Activated CD4-positive, alpha-beta T cell treated with anti-CD3 and anti-CD28 coated beads, Interleukin-2, amount 50 U/mL, for 4 hours (primary cell): Measurements from ENCODE around the gene OR5K4.
"Not testable (repeated sequence)": the region's sequence is repeated elsewhere in the genome, so short reads cannot be mapped to it uniquely, and the experiment has no call there.

ENCODE experiments used
- DNase-seq, 2 experiments: peaks; one replicate each; pipeline ENCODE4 v3.0.0-alpha.2; 2020

OR5K4 gene

DNA sequence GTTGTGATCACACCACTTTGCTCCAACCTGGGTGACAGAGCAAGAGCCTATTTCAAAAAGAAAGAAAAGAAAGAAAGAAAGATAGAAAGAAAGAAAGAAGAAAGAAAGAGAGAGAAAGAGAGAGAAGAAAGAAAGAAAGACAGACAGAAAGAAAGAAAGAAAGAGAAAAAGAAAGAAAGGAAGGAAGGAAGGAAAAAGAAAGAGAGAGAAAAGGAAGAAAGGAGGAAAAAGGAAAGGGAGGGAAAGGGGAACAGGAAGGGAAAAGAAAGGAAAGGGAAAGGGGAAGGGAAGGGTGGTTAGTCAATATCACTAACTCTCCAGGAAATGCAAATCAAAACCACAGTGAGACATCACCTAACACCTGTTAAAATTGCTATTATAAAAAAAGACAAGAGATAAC lies 18.2 kb downstream of the OR5K4 start:
- no peak for DNase-seq

DNA sequence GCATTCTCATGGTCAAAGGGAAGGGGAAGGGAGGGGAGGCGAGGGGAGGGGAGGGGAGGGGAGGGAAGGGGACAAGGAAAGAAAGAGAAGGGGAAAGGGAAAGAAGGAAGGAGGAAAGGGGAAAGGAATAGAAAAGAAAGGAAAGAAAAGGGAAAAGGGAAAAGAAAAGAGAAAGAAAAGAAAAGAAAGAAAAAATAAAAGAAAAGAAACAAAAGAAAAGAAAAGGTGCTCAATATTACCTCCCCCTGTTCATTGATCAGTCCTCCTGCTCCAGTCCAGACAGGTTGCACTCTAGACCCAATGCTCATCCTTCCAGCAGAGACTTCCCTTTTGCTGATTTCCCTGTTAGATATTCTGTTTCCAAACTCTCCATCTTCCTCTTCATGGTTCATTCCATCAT lies 18.8 kb downstream of the OR5K4 start:
- DNase-seq = no peak

DNA sequence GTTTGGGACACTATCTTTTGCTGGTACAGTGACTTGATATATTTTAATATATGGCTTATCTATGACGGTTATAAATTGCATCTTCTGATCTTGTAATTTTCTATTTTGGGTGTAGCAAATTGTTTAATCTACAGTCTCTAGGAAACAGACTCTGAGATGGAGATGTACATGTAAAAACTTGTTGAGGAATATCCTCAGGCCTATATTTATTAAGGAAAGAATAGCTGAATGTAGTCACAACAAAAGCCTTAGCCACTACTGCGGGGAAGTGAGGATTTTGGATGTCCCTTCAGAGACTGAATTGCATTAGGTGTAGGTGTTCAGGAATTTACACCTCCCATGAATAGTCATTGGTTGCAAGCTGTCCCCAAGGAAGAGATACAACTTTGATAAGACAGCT lies 23.0 kb downstream of the OR5K4 start:
- DNase-seq = no peak

DNA sequence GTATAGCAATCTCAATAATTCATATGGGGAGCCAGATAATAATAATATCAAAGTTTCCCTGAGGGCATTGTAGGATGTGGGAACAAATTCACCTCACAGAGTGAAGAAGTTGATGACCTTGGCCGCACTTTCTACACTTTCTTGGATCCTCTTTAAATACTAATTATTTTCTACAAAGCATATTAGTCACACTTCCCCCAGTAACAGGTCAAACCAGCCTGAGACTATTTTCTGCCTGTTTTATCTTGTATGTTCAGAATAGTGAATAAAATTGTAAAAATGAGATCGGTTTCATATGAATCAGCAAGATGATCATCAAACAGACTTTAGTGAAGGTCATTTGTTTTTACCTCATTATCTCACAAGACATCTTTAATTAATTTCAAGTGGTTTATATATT lies 34.5 kb downstream of the OR5K4 start:
- DNase-seq = no peak

- no peak for DNase-seq
Observed at GRCh38 chr3:98390366-98390765, 36.7 kb downstream of the OR5K4 start, which contains the start of gene OR5K3. Gene OR5K3 (plus strand): TSS chr3:98390666. CDS start chr3:98390666, 0 bp downstream.

DNA sequence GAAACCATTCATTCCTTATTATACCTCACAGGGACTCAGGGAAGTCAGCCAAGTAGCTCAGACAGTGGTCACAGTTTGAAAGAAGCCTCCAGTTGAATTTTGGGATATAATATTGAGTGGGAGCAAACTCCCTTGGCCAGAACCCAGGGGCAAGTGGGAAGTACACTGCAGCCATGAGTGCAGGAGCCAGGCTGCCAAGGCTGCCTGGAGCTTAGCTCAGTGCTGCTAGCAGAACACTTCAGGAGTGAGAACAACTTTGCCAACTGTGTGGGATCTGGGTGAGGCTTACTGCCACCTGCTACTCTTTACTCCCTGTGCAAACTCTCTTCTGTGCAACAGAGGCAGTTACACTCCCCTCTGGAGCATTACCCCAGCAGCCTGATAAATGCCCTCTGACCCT lies 41.4 kb downstream of the OR5K4 start:
- DNase-seq = no peak

DNA sequence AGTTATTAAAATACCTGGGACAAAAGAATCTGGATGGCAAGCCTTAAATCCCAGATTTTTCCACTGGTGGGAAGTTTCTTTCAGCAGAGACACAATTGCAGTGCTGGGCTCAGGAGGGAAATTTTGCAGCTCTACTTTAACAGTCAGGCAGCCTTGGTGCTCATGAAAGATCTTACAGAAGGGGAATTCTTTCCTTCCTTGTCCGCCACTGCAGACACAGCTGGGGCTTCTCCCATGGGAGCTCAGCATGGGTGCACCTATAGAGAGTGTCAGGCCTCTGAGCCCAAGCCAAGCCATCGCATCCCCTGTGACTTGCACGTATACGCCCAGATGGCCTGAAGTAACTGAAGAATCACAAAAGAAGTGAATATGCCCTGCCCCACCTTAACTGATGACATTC lies 42.8 kb downstream of the OR5K4 start:
- DNase-seq = not testable (repeated sequence)

DNA sequence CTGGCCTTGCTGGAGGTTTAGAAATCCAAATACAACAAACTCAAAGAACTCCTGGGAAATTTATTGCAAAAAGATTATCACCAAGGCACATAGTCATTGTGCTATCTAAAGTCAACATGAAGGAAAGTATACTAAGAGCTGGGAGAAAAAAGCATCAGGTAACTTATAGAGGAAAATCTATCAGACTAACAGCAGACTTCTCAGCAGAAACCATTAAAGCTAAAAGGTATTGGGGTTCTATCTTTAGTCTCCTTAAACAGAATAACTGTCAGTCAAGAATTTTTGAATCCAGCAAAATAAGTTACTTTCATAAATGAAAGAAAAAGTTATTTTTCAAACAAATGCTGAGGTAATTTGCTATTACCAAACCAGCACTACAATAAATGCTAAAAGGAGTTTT lies 44.9 kb downstream of the OR5K4 start:
- no peak for DNase-seq

GRCh38 chr3:98402507-98402906 lies 48.9 kb downstream of the OR5K4 start:
- DNase-seq = no peak

GRCh38 chr3:98404010-98404409 lies 50.4 kb downstream of the OR5K4 start:
- DNase-seq = no peak
